DMS 273 treated with DMSO at 0.1 percent for 48 hours (cell line): Measurements from ENCODE around the gene SLC30A9.

Experiments used
- DNase-seq: peaks from one replicate; lab custom pipeline; 2025; lab: John Stamatoyannopoulos, UW

Gene SLC30A9

GRCh38 chr4:42136371-42136770, 146.0 kb downstream of the SLC30A9 start:
- DNase-seq = no peak
